PFSK-1 (cell line): ENCODE measurements around the gene WAS.

Experiments
- FOXP2 ChIP-seq: optimal IDR thresholded peaks from 2 replicates; pipeline ENCODE3; 2011; ENCODE audit warnings: borderline replicate concordance, control low read depth, inconsistent platforms; ENCODE audit not compliant: insufficient read depth; ENCODE audit errors: extremely low read length, extremely low read depth
- POLR2AphosphoS5 ChIP-seq: IDR thresholded peaks from 2 replicates; pipeline ENCODE4 v1.6.1; 2012; ENCODE audit warnings: low read depth, mild to moderate bottlenecking, control low read depth, low read length, moderate library complexity
- REST ChIP-seq, 2 experiments: IDR thresholded peaks; 2 replicates each; pipeline versions ENCODE4 v1.6.1 to v1.8.0; 2011 to 2012; ENCODE audit warnings: low read depth in 2 of 2, low read length in 2 of 2, control low read depth in 1 of 2, inconsistent platforms in 1 of 2, mild to moderate bottlenecking in 1 of 2, moderate library complexity in 1 of 2; ENCODE audit not compliant: insufficient read depth in 1 of 2
- TAF1 ChIP-seq: IDR thresholded peaks from 2 replicates; pipeline ENCODE4 v1.6.1; 2012; ENCODE audit warnings: low read length, control low read depth, borderline replicate concordance; ENCODE audit not compliant: insufficient read depth

DNA sequence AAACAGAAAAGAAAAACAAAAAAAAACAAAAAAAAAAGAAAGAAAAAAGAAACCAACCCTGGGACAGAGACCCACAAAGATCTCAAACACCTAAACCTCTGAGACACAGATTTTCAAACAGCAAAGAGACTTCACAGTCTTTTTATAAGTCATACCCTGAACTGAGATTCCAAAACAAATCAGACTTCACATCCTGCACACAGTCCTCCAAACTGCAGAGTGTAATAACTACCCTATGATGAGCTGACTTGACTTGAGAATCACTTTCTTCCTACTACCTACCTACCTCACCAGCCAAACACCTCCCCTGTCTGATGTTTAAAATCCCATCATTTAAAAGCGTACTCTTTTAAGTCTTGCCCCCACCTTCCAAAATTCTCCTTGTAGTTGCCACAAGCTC lies 52.7 kb downstream of the WAS start:
- TF ChIP-seq POLR2AphosphoS5 (no peak), REST (IDR thresholded peaks at IDR 0.05; ENCODE audit: insufficient read depth in 1 of 2, low read depth in 2 of 2, low read length in 2 of 2) (no peak), TAF1 (no peak), FOXP2 (no peak)
